SK-N-SH (cell line): ENCODE data around the gene RAB34.

Experiments
- CTCF ChIP-seq: fragments of 200-600 bp; sonication (generic); IDR thresholded peaks from 2 replicates; pipeline ENCODE4 v1.6.1; 2017; ENCODE audit warnings: antibody characterized with exemption, mild to moderate bottlenecking, moderate library complexity
- EP300 ChIP-seq, 2 experiments: IDR thresholded peaks; 2 replicates each; pipeline versions ENCODE4 v1.4.0 to v1.6.1; 2012; ENCODE audit warnings: borderline replicate concordance in 1 of 2, low read depth in 1 of 2, low read length in 1 of 2
- EZH2phosphoT487 ChIP-seq: fragments of 200-600 bp; sonication (generic); IDR thresholded peaks from 2 replicates; pipeline ENCODE4 v1.6.1; 2017; ENCODE audit warnings: low read depth, mixed run types, mild to moderate bottlenecking, antibody characterized with exemption, moderate library complexity, borderline replicate concordance
- FOSL2 ChIP-seq: IDR thresholded peaks from 2 replicates; pipeline ENCODE4 v1.4.0; 2012; ENCODE audit warnings: low read depth, mild to moderate bottlenecking, moderate library complexity, borderline replicate concordance
- GABPA ChIP-seq: IDR thresholded peaks from 2 replicates; pipeline ENCODE4 v1.4.0; 2012; ENCODE audit warnings: low read depth, mild to moderate bottlenecking
- POLR2AphosphoS5 ChIP-seq: IDR thresholded peaks from 2 replicates; pipeline ENCODE4 v1.6.1; 2012; ENCODE audit warnings: low read depth, low read length
- REST ChIP-seq: IDR thresholded peaks from 2 replicates; pipeline ENCODE4 v1.6.1; 2012; ENCODE audit warnings: mild to moderate bottlenecking, low read depth, low read length, moderate library complexity
- SMC3 ChIP-seq: IDR thresholded peaks from 2 replicates; pipeline ENCODE4 v1.6.1; 2012; ENCODE audit warnings: low read depth, low read length, improper control_type of control experiment
- TAF1 ChIP-seq: IDR thresholded peaks from 2 replicates; pipeline ENCODE4 v1.6.1; 2012; ENCODE audit warnings: low read depth, mild to moderate bottlenecking, low read length, moderate library complexity, borderline replicate concordance
- TCF12 ChIP-seq: IDR thresholded peaks from 2 replicates; pipeline ENCODE4 v1.4.0; 2012

GRCh38 chr17:28729950-28730330 lies 12.3 kb upstream of the RAB34 start:
- TF ChIP-seq CTCF (no peak), SMC3 (no peak), EZH2phosphoT487 (no peak), POLR2AphosphoS5 (no peak), GABPA (no peak), TCF12 (no peak), EP300 (IDR thresholded peaks at IDR 0.05; ENCODE audit: borderline replicate concordance in 1 of 2, low read depth in 1 of 2, low read length in 1 of 2) (no peak), FOSL2 (no peak), REST (no peak), TAF1 (no peak)
